ENCODE data around the gene IQSEC1. TPM values are rescaled to one million over a fixed set of nuclear protein-coding genes. Genes with fewer than 3 reads are reported as not detected.

The IQSEC1 gene
- total RNA-seq, 1 donor from 2014 or later, result 25.8 TPM

DNA sequence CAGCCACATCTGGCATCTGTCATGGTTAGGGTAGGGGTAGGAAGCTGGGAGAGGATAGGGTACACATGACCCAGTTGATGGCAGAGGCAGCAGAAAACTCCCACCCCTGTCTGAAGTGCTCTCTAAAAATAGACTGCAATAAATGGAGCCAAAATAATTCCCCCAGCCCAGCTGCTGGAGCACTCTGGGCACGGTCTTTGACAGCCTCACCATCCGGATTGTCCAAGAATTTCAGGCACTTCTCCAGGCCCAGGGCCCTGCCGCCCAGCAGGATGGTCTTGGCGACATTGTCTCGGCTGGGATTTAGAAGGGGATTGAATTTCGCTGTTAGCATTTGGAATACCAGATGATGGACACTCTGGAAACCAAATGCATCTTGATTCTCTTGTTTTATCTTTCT, 103.7 kb downstream of the IQSEC1 start:
- peak; percentile 65 for DNase-seq (ENCODE audit: low spot score)

DNA sequence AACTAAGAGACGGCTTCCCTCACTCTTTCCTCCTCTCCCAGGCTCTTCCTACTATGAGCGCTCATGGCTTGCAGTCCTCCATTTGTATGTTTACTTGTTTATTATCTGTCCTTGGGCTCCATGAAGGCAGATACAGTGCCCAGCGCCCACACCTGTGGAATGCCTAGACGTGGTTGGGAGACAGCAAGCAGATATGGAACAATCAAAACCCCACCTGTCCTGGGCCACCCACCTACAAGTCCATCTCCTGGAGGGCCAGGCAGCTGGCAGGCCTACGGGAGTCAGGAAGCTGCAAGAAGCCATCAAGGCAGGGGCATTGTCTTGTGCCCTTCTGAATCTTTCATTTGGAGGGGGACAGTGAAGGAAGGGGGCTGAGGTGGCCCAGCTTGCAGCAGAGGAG, 104.7 kb downstream of the IQSEC1 start:
- no peak for DNase-seq (ENCODE audit: low spot score)

DNA sequence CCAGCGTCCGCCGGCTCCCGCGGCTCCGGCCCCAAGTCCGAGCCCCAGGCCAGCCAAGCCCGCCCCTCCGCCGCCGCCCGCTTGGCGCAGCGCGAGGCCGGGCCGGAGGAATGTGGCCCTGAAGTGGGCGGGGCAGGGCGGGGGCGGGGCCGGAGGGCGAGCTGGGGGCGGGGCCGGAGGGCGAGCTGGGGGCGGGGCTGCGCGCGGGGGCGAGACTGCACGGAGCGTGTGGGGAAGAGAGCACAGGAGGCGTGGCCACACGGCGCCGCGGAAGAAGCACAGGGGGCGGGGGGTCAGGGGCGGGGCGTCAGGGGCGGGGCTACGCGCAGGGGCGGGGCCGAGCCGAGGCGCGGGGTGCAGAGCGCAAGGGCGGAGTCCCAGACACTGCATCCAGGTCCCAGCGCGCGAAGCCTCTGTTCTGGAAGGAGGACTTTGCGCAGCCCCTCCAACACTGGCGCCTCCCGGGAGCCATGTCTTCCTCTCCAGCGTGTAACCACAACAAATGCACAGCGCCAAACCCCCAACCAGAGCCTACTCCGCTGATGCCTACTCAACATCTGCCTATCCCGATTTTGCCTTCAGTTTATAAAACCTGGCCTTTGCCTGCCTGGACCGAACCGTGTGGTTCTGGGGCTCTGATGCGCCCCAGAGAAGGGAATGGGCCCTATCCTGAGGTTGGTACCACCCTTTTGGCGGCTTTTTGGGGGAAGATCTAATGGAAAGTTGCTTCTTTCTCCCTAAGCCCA, 105.5 kb downstream of the IQSEC1 start:
- peak; percentile 86 for DNase-seq (ENCODE audit: low spot score)

DNA sequence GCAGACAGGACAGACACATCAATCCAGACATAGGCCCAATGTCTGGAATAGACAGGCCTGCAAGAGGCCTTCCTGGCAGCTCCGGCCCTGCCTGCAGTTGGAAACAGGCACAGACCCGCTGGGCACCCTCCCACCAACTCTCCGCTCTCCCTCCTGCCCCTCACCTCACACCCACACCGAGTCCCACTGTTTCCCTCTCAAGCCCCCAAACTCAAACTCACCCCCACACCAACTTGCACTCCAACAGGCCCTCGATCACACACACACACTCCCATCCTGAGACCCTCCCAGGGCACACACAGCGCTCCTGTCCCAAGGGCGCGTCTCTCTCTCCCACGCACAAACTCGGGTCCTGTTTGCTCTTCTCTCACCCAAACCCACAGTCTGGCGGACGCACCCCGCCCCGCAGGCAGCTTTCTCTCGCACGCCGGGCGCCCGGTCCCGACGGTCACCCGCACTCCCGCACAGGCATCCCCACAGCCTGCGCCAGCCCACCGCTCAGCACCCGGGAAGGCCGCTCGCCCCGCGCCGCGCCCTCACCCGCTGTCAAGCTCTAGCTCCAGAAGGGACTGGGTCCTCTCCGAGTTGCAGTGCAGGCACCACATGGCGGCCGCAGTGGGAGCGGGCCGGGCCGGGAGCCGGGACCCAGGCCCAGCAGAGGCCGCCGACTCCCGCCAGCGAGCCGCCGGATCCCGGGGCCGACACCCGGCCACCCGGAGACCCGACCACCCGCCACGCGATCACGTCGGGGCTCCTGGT, 106.2 kb downstream of the IQSEC1 start:
- DNase-seq (ENCODE audit: low spot score), result no peak

DNA sequence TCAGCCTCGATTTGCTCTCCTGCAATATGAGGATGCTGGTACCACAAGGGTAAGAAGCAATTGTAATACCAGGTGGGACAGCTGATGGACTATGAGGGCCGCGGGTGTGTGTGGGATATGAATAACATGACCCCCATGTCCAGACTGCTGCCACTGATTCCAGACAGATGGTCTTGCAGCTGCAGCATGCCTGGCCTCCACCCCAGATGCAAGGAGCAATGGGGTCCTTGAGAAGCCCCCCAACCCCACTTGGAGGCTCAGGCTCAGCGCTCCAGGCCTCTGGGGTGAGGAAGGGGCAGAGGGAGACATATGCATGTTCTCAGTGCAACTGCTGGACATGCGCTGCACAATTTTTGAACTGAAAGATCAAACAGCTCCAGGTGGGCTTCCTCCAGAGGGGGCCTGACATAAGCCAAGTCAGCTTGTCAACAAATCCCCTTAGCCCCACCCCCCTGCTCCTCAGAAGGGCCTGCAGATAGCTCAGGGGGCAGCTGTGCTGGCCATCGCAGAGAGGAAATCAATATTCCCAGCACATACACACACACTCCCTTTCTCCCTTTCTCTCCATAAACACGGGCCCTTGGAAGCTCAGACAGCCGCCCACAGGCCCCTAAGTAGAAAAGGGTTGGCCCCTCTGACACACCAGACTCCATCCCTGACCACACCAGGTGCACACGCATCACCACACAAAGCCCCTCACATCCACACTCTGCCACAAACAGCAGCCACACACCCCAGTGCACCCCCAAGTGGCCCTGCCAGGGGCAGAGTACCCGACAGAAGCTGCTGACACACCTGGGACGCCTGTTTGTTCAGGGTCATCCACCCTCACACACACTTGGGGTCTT, 107.0 kb downstream of the IQSEC1 start:
- DNase-seq (ENCODE audit: low spot score), result no peak

DNA sequence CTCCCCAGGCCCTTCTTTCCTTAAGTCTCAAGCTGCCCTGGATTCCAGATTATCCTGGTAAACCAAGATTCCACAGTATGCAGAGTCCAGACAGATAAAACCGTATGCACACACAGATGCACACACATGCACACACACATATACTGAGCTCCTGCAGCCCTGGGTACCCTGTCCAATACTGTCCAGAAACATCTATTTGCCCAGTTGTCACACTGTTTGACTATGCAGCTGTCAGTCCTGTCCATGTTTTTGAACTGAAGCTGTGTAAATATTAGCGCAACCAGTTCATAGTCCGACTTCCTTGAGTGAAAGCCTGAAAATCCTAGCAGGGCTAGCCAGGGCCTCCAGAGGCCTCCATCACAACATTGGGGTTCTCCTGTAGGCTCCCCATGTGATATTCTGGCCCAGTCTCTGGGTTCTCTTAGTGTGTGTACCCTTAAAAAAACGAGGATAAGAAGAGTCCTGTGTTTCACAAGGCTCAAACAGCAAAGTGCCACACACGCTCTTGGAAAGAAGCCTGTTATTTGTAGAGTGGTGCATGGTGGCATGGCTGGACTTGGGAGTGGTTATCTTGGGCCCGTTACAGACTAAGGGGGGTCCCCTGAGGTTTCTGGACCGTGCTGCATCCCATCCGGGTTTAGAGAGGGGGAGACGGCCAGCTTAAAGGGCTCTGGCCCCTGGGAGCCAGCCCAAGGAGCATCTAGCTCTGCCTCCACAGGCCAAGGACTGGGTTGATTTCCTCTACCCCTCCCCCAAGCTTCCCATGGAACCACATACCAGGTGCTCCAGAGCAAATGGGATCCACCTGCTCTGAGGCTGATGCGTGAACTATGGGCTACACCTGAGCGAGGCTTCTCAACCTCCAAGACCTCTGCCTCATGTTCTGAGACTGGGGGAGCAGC, 108.3 kb downstream of the IQSEC1 start:
- DNase-seq (ENCODE audit: low spot score), result no peak

DNA sequence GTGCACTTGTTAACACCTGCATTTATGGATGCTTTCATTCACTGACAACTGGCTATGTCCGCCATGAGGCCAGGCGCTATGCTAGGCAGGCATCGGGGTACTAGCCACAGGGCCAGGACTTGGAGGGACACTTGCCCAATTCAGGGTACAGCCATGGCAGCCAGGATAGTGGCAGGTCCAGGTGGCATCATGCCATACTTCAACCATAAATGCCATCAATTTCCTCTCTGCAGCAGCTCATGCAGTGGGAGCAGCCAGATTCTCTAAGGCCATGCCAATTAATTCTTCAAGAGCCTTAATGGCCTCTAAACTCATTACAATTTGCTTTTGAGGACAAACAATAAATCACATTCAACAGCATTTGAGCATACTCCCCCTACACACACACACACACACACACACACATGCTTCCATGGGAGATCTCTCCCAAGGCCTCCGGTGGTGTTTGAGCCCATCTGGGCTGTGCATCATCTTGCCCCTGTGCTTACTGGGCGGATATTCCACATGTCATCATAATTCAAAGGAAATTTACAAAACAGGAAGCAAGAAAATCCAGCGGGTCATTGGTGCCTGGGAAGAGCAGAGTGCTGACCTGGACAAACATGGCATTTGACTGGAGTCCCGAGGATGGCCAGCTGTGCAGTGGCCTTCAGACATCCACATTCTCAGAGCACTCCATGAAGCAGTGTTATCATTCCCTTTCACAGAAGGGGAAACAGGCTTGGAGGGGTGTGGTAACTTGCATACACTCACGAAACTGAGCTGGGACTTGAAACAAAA, 109.1 kb downstream of the IQSEC1 start:
- DNase-seq (ENCODE audit: low spot score), result peak; percentile 79

DNA sequence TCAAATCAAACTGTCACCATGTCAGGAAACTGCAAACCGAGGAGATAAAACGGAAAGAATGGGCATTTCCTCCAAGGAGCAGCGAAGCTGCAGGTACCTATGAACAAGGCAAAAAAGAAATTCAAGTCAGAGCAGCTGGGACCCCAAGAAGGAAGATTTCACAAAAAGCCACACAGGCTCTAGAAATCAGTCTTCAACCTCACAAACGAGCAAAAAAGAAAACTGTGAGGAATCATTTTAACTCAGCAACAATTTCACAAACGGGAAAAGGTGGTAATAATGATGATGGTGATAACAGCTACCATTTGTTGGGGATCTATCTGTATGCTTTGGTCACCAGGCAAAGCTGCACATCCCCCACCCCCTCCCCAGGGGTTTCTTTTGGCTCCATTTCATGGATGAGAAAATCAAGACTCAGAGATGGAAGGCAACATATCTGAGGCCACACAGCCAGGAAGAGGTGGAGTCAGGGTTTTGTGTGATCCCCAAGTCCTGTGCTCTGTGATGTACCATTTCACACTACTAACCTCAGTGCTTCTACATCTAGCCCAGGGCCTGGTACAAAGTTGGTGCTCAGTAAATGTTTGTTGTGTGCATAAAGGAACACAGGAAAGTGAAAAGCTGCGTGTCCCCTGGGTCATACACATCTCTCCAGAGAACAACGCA, 109.9 kb downstream of the IQSEC1 start:
- DNase-seq (ENCODE audit: low spot score), result no peak

DNA sequence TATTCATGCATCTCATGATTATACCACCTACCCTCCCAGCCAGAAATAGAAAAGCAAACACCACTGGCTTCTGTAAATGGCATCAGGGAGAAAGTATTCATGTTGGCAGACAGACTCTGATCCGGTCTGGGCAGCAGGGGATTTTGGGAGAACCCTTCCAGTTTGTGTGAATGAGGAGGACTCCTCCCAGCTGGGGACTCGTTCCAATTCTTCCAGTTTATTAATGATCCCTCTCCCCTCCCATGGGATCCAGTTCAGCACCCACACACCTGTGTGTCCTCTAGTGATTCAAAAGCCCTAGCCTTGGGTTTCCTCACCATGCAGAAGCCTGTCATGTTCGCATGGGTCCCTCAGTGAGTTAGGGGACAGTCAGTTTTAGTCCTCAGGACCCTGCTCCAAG, 110.9 kb downstream of the IQSEC1 start:
- no peak for DNase-seq (ENCODE audit: low spot score)

DNA sequence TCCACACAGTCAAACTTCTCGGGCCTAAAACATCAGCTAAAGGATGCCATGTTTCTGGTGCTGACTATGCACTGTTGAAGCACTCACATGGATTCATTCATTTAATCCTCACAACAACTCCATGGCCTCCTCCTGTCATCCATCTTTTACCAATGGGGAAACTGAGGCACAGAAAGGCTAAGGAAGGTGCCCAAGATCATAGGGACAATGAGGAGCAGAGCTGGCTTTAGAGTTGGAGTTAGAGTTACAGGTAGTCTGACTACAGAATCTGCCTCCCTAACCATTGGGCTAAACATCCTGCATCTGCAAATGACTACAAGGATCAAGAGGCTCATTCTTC, 111.6 kb downstream of the IQSEC1 start:
- DNase-seq (ENCODE audit: low spot score), result no peak

DNA sequence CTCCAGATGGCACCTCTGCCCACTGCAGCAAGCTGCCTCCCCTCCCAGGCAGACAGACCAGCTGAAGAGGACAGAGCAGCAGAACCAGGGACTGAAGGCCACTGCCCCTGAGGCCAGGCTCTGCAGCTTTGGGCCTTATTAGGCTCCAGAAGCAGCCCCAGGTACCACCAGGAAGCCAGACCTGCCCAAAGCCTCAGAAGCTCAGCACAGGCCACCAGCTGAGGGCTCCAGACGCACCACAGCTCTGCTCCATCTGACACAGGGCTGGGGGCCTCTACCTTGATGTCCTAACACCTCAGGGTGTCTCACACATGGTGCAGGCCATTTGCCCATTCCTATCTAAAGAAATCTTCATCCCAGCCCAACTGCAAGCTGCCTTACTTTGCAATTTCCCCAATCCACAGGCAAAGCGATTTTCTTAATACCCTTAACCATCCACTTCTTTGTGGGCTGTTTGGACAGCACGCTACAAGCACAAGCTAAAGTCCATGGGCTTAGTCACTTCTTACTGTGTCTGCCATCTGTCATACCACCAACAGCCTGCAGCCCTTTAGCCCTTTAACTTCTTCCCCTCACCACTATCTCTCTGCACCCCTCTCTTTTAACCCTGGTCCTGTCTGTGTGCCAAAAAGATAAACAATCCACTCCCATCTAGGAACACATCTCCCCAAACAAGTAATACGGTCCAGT, 112.1 kb downstream of the IQSEC1 start:
- peak; percentile 56 for DNase-seq (ENCODE audit: low spot score)

DNA sequence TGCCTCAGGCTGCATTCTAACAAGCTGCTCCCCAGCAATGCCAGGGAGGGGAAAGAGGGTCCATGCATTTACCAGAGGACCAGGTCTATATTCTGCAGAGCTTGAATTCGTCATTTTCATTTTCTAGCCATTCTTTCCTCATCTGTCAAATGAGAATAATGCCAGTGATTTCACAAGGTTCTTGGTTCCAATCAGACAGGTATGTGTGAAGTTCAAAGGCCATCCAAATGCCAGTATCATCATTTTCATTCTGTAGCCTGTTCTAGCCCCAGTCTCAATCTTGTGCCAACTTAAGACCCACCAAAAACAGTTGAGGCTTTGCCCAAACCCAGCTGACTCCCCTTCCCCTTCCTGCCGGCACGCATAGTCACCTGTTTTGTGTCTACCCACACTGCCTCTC, 112.7 kb downstream of the IQSEC1 start:
- DNase-seq (ENCODE audit: low spot score), result no peak

DNA sequence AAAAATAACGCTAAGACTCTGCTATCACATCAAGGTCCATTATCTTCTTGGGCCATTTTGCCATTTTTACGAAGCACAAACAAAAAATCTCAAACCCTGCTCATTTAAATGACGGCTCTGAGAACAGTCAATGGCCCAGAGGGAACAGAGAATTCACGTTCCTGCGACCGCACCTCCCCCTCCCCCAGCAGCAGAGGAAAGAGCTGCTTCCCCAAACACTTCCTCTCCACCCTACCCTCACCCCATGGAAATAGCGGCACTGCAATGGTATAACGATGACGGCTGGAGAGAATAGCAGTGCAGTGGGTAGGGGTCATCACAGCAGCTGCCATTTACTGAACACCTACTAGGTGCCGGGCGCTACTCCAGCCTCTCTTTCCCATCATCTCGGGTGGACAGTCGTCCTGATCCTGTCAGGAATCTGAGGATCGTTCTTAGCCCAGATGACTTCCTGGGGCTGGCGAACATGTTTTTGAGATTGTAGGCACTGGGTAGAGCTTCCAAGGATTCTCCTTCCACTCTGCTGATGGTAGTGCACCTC, 113.3 kb downstream of the IQSEC1 start:
- no peak for DNase-seq (ENCODE audit: low spot score)

DNA sequence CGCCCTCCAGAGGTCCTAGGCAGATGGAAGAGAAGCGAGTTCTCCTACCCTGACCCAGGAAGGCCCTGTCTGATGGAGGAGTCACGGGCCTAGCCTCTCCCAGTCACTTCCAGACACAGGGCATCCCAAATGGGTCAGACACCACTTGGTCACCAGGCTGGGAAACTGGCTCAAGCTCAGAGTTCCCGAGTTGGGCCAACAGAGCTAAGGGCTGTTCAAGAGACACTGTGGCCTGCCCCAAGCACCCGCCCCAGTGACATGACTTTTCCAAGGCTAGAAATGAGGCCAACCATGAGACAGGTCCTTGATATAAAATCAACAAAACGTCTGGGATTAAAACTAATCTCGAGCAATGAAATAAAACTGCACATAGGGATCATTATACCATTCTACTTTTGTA, 113.8 kb downstream of the IQSEC1 start:
- DNase-seq (ENCODE audit: low spot score), result no peak

DNA sequence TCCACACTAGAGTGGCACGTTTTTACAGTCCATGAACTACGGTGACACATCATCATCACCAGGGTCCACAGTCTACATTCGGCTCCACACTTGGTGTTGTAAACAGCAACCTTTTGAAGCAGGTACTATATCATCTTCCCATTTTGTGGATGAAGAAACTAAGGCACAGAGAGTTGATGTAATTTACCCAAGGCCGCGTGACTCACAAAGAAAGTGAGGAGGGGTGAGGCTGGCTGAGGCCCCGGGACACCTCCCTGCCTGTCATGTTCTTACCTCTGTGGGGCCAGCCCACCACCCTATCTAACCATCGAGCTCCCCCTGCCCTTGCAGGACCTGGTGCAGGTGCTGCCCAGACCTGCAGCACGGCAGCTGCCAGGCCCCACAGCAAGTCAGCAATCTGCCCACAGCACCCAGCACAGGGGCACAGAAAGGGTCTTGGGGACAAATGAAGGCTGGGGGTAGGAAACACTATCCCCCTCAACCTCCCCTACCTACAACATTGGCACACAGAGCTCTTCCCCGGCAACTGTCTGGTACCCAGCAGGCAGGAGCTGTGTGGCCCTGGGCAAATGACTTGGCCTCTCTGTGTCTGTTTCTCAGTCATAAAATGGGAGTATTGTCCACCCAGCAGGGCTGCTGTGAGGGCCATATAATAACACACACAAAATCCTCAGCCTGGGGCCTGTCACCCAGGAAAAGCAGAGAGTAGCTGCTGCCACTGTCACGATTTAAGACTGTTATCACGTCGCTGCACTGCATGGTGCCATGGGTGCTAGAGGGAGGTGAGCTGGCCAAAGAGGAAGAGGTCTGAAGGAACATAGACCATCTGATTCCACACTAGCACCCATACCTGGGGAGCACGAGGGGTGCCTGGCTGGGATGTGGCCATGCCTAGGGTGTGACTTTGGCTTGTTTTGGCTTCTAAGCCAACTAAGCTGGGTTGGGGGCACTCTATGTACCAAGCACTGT, 115.1 kb downstream of the IQSEC1 start:
- DNase-seq (ENCODE audit: low spot score), result no peak

DNA sequence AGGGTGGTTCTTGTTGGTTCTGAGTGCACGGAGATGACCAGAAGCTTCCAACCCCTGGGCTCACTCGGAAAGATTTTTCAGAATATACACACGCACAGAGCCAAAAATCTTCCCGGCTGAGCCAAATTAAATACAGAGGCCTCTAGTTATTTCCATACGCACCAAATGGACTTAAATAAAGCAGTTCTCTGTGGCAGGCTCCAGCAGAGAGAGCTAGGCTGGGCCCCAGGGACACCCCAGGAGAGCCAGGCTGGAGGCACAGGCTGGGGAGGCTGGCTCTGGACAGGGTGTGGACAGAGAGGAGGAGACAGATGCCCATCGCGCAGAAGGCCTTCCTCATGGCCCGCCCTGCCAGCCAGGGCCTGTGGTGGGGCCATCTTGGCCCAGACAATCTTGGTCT, 115.9 kb downstream of the IQSEC1 start:
- no peak for DNase-seq (ENCODE audit: low spot score)

DNA sequence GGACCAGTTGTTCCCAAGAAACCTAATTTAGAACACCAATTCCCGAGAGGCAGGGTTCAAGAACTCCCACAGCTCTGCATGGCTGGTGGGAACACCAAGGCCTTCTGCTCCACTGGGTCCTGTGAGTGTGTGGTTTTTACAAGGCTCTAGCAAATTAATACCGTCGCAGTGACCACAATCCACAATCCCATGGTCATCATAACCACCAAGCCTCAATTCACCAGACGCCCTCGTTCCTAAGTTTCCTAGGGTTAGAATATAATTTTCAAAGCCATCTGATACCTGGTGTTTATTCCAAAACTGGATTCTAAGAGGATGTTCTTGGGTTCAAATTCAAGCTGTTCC, 116.9 kb downstream of the IQSEC1 start:
- no peak for DNase-seq (ENCODE audit: low spot score)

All from umbilical cord (tissue), 2 donors.